Muscle layer of colon (tissue), 2 donors: Measurements from ENCODE around the gene RDH12.

ENCODE experiments used
- H3K27ac ChIP-seq: one replicate; pipeline ENCODE4 v1.7.0; 2013; ENCODE audit warnings: low read depth, mild to moderate bottlenecking, low read length, moderate library complexity
- H3K27me3 ChIP-seq, 2 donors: one replicate each; pipeline ENCODE4 v1.7.0; 2013; ENCODE audit warnings: low read length in 2 of 2, mild to moderate bottlenecking in 2 of 2; ENCODE audit not compliant: insufficient read depth in 2 of 2, control insufficient read depth in 1 of 2
- H3K36me3 ChIP-seq: one replicate; pipeline ENCODE4 v1.7.0; 2013; ENCODE audit warnings: mild to moderate bottlenecking, low read length; ENCODE audit not compliant: insufficient read depth
- H3K4me1 ChIP-seq: one replicate; pipeline ENCODE4 v1.7.0; 2013; ENCODE audit warnings: mild to moderate bottlenecking, low read length; ENCODE audit not compliant: insufficient read depth
- H3K4me3 ChIP-seq, 2 donors: one replicate each; pipeline ENCODE4 v1.7.0; 2013; ENCODE audit warnings: low read length in 2 of 2, low read depth in 1 of 2, mild to moderate bottlenecking in 1 of 2, moderate library complexity in 1 of 2
- H3K9ac ChIP-seq: one replicate; pipeline ENCODE4 v1.7.0; 2013; ENCODE audit warnings: low read length
- H3K9me3 ChIP-seq: one replicate; pipeline ENCODE4 v1.7.0; 2013; ENCODE audit warnings: mild to moderate bottlenecking, low read length
- donor health status: abdominal sarcoma.
- donor health status: Adenocarcinoma of cecum.

RDH12 gene

DNA sequence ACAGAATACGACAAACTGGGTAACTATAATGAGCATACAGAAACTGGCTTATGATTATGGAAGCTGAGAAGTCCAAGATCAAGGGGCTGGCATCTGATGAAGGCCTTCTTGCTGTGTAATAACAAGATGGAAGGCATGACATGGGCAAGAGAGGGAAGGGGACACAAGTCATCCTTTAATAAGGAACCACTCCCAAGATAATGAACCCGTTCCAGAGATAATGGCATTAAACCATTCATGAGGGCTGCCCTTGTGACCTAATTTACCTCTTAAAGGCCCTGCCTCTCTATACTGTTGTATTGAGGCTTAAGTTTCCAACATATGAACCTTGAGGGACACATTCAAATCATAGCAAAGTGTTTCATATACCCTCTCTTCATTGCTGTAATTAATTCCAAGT is 22.7 kb upstream of the RDH12 start:
- H3K4me1 ChIP-seq, result peaks cover 5% of the 10 kb centered on the region
- H3K27ac ChIP-seq, result no peak overlapping the region
- no peaks in the 10 kb centered on the region for H3K27me3 ChIP-seq
- H3K9ac ChIP-seq, result no peak overlapping the region
- peaks cover 8% of the 10 kb centered on the region for H3K36me3 ChIP-seq
- no peaks in the 10 kb centered on the region for H3K9me3 ChIP-seq
- no peak overlapping the region for H3K4me3 ChIP-seq

DNA sequence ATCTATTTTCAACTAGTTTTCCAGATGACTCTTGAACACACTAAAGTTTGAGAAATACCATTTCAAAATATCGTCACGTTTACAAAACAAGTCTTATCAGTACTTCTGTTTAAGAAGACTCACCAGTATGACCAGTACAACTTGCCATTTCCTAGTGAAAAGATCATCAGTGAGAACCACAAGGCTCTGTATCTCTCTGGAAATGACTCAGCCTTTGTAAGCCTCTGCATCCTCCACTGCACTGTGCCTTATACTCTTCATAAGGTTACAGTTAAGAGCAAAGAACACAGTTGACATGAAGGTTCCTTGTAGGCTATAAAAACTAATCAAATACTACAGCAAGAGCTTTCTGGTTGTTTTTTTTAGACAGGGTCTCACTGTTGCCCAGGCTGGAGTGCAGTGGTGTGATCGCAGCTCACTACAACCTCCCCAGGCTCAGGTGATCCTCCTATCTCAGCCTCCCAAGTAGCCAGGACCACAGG is 21.5 kb upstream of the RDH12 start:
- H3K27me3 ChIP-seq, result no peaks in the 10 kb centered on the region
- no peak overlapping the region for H3K4me3 ChIP-seq
- H3K27ac ChIP-seq, result no peak overlapping the region
- H3K9me3 ChIP-seq, result no peaks in the 10 kb centered on the region
- H3K36me3 ChIP-seq, result peaks cover 18% of the 10 kb centered on the region
- peaks cover 4% of the 10 kb centered on the region for H3K4me1 ChIP-seq
- H3K9ac ChIP-seq, result no peak overlapping the region

DNA sequence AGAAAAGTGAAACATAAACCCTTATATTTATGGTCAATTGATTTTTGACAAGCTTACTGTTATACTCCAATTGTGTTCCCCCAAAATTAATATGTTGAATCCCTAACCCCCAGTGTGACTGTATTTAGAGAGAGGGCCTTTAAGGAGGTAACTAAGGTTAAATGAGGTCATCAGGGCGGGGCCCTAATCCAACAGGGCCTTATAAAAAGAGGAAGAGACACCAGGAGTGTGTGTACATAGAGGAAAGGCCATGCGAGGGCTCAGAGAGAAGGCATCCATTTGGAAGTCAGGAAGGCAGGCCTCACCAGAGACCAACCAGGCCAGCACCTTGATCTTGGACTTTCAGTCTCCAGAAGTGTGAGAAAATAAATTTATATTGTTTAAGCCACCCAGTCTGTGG is 20.7 kb upstream of the RDH12 start:
- H3K27me3 ChIP-seq, result no peaks in the 10 kb centered on the region
- H3K9me3 ChIP-seq, result no peaks in the 10 kb centered on the region
- no peak overlapping the region for H3K9ac ChIP-seq
- H3K27ac ChIP-seq, result no peak overlapping the region
- H3K36me3 ChIP-seq, result peaks cover 25% of the 10 kb centered on the region
- no peaks in the 10 kb centered on the region for H3K4me1 ChIP-seq
- H3K4me3 ChIP-seq, result no peak overlapping the region

DNA sequence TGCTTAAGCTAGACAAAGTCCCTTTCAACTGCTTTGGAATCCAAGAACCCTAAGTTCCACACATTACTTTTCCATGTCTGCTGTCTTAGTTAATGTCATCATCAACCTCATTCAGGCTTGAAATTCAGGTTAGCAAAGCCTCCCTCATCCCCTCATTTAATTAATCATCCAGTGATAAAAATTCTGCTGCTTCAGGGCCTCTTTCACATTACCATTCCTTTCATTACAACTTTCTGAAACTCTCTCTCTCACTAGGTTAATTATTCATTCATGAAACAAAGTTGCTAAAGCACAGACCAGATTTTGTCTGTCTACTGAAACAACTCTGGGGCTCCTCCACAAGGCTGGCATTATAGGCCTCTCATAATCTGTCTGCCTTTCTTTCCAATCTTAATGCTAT is 17.8 kb upstream of the RDH12 start:
- peaks cover 39% of the 10 kb centered on the region for H3K36me3 ChIP-seq
- H3K4me1 ChIP-seq, result no peaks in the 10 kb centered on the region
- H3K9ac ChIP-seq, result no peak overlapping the region
- no peak overlapping the region for H3K4me3 ChIP-seq
- no peak overlapping the region for H3K27ac ChIP-seq
- no peaks in the 10 kb centered on the region for H3K9me3 ChIP-seq
- no peaks in the 10 kb centered on the region for H3K27me3 ChIP-seq

DNA sequence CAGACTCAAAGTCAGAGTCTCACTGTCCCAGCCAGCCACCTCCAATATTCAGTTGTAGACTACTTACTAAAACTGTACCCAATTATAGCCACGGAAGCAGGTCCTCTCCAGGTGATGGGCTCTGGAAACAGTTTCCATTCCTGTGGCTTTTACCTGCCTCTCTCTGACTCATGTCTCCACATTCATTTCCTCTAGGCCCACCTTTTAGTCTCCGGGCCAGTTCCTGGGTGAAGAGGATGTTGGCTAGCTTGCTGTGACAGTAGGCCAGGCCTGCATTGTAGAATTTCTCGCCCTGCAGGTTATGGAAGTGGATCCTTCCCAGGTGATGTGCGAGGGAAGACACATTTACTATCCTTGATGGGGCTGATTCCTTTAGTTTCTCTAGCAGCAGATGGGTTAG is 11.7 kb upstream of the RDH12 start:
- Histone ChIP-seq H3K27me3 (no peaks in the 10 kb centered on the region), H3K4me1 (peaks cover 4% of the 10 kb centered on the region), H3K36me3 (peaks cover 57% of the 10 kb centered on the region), H3K9ac (no peak overlapping the region), H3K9me3 (no peaks in the 10 kb centered on the region), H3K4me3 (no peak overlapping the region), H3K27ac (no peak overlapping the region)

DNA sequence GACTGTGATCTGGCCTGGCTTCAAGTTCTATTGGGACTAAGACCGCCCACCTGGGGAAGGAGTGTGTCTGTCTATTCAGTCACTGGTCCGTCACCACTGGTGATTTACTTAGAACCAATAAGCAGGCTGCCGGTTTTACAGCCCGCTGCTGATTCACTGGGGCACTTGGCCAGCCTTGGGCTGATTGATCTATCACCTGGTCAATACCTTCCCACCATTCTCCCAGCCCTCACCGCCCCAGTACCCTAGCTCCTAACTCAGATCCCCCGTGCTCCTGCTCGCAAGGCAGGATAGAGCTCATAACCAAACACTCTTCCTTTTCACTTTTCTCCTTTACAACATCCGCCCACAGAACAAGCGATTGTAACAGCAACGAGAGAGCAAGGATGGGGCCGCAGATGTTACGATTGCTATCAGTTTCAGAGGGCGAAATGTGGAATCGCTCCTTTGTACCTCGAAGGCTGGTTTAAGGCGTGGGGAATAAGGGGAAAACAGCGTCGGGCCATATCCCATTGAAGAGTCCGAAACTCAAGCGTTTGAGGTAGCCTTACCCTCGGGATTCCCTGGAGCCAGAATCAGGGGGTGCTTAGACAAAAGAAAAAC is 6.8 kb upstream of the RDH12 start:
- peak overlapping the region; percentile 94 for H3K27ac ChIP-seq
- H3K9ac ChIP-seq, result peak overlapping the region; percentile 62
- H3K27me3 ChIP-seq, result no peaks in the 10 kb centered on the region
- peak overlapping the region; percentile 92 to 99 for H3K4me3 ChIP-seq
- H3K4me1 ChIP-seq, result peaks cover 4% of the 10 kb centered on the region
- peaks cover 23% of the 10 kb centered on the region for H3K36me3 ChIP-seq
- H3K9me3 ChIP-seq, result no peaks in the 10 kb centered on the region

DNA sequence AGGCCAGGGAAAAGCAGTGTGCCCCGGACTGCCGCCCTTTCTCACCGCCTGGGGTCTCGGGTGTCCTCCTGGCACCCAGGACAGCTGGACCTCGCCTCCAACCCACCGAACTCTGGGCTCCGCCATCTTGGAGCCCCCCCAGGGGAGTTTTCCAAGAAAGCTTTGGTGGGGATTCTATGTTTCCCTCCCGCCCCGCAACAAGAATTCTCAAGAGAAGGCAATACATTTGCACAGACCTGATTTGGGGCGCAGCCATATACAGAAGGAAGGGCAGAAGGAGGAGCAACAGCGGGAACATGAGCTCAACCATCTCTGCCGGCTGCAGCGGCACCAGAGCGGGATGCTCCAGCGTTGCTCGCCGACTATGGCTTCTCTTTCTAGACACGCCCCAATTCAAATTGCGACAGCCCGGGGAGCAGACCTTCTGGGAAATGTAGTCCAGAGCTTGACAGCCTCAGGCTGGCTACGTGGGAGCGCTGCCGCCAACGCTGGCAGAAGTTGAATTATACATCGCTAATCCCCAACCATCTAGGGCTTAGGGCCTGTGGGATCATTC is 6.2 kb upstream of the RDH12 start, which contains the start of gene RDH11:
RDH11 (minus strand) TSS at position 371 of the 556 bp plus-strand sequence; CDS start at position 310, 61 bp downstream.
- Histone ChIP-seq H3K9me3 (no peaks in the 10 kb centered on the region), H3K36me3 (peaks cover 18% of the 10 kb centered on the region), H3K9ac (peak within 1 kb of the TSS; percentile 62), H3K4me3 (peak within 1 kb of the TSS; percentile 92 to 99), H3K4me1 (peaks cover 4% of the 10 kb centered on the region), H3K27ac (peak within 1 kb of the TSS; percentile 94), H3K27me3 (no peaks in the 10 kb centered on the region)

DNA sequence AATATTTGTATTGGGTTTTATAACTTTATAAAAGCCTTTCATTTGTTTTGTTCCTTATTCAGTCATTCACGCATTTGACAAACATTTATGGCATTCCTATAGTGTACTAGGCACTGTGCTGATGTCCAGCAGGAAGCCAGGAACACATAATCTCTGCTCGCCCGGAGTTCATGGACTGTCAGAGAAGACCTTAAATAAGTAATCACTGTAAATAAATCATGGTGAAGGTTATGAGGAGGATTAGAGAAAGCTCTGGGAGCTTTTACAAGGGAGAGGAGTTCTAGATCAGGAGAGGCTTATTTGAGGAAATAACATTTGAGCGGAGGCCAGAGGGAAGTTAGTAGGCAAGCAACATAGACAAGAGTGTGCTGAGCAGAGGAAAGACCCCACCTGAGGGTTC is 4.7 kb upstream of the RDH12 start:
- no peak overlapping the region for H3K9ac ChIP-seq
- H3K27me3 ChIP-seq, result no peaks in the 10 kb centered on the region
- H3K4me1 ChIP-seq, result peaks cover 4% of the 10 kb centered on the region
- H3K4me3 ChIP-seq, result no peak overlapping the region
- H3K9me3 ChIP-seq, result no peaks in the 10 kb centered on the region
- peaks cover 5% of the 10 kb centered on the region for H3K36me3 ChIP-seq
- no peak overlapping the region for H3K27ac ChIP-seq

DNA sequence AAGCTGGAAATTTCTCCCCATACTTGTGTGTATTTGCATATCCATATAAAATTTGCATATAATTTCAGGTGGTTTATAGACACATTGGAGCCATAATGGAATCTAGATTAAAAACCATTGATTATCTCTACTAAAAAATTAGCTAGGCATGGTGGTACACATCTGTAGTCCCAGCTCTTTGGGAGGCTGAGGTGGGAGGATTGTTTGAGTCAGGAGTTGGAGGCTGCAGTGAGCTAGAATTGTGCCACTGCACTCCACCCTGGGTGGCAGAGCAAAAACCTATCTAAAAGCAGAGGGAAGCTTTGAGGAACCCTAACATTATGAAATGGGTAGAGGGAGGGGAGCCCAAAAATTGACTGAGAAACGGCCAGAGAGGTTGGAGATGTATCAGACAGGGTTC is 3.5 kb upstream of the RDH12 start:
- Histone ChIP-seq H3K27ac (no peak overlapping the region), H3K9ac (no peak overlapping the region), H3K27me3 (no peaks in the 10 kb centered on the region), H3K4me3 (no peak overlapping the region), H3K4me1 (peaks cover 4% of the 10 kb centered on the region), H3K36me3 (no peaks in the 10 kb centered on the region), H3K9me3 (no peaks in the 10 kb centered on the region)

DNA sequence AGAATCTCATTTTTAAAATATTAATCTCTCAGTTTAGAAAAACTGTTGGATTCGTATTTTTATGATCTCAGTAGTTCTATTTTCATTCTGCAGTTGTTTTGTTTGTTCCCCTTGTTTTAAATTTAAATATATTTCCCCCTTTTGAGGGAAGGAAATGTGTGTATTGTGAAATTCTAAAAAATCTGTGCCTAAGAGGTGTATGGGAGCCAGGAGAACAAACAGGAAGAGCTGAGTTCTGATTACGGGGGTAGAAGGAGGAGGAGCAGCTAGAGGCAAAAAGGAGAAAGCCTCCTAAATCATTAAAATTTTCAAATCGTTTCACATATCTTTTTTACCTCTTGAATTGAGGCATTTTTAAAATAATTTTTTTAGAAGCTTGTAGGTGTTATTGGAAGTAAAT is 2.3 kb downstream of the RDH12 start:
- H3K9me3 ChIP-seq, result no peaks in the 10 kb centered on the region
- no peak overlapping the region for H3K9ac ChIP-seq
- H3K4me3 ChIP-seq, result no peak overlapping the region
- H3K27ac ChIP-seq, result no peak overlapping the region
- H3K4me1 ChIP-seq, result no peaks in the 10 kb centered on the region
- H3K27me3 ChIP-seq, result no peaks in the 10 kb centered on the region
- no peaks in the 10 kb centered on the region for H3K36me3 ChIP-seq

DNA sequence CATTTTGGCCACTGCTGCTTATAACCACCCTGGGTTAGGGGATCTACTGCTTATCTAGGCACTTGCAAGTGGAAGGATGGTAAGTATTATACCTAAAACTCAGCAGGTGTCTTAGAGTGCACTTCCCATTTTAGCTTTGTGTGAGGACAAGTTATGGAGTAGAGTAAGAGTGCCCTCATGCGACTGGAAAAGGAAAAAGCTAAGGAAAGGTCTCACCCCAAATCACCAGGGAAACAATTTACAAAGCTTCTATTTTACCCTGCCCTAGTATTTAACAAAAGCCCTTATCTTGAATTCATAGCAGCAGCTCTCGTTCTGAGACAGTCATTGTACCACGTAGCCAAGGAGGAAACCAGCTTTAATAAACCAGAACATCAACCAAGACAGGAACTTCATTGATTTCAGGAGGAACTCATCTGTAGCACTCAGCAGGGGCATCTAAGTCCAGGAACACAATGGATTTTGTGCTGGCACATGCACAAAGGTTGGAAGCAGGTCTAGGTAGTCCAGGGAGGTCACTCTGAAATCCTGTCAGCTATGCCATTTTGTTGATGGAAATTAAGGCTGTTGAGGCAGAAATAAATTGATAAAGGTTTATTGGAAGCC is 2.9 kb downstream of the RDH12 start:
- no peaks in the 10 kb centered on the region for H3K9me3 ChIP-seq
- no peaks in the 10 kb centered on the region for H3K4me1 ChIP-seq
- H3K9ac ChIP-seq, result no peak overlapping the region
- no peaks in the 10 kb centered on the region for H3K27me3 ChIP-seq
- no peaks in the 10 kb centered on the region for H3K36me3 ChIP-seq
- H3K27ac ChIP-seq, result no peak overlapping the region
- H3K4me3 ChIP-seq, result no peak overlapping the region

DNA sequence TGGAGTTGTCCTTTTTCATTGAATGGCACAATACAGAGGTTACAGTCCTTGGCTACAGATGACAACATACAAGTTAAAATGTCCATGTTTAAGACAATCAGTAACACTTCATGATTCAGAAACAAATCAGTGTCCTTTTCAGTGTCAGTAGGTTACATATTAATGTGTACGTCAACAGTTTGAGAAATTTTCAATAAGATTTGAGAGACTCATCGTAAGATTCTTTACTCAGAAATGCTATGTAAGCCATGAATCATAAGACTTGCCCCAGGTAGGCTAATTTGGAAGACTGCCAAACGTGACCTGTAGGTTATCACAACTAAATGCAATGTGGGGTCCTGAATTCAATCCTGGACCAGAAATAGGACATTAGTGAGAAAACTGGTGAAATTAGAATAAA is 3.5 kb downstream of the RDH12 start:
- Histone ChIP-seq H3K4me1 (no peaks in the 10 kb centered on the region), H3K4me3 (no peak overlapping the region), H3K27ac (no peak overlapping the region), H3K9me3 (no peaks in the 10 kb centered on the region), H3K9ac (no peak overlapping the region), H3K36me3 (no peaks in the 10 kb centered on the region), H3K27me3 (no peaks in the 10 kb centered on the region)
